Neural progenitor cell (in vitro differentiated cells): ENCODE data around the gene LRCH3. TPM values are rescaled to one million over a fixed set of nuclear protein-coding genes. Genes with fewer than 3 reads are reported as not detected.
A peak's percentile ranks its signal among the peaks of the same experiment; 100 is the strongest.

Experiments used
- DNase-seq: peaks from one replicate; pipeline ENCODE4 v3.0.0-alpha.2; 2016; ENCODE audit warnings: low spot score
- H2AFZ ChIP-seq: fragments of 200-600 bp; sonication (generic); replicated peaks from 2 replicates; pipeline ENCODE4 v1.6.1; 2016; ENCODE audit warnings: antibody characterized with exemption
- H3F3A ChIP-seq: fragments of 200-600 bp; sonication (generic); 2 replicates; pipeline ENCODE4 v1.6.1; 2016; ENCODE audit warnings: antibody characterized with exemption, low read depth
- H3K27ac ChIP-seq: fragments of 200-600 bp; sonication (generic); 2 replicates; pipeline ENCODE4 v1.5.1; 2016; ENCODE audit warnings: mild to moderate bottlenecking
- H3K27me3 ChIP-seq: fragments of 200-600 bp; sonication (generic); 2 replicates; pipeline ENCODE4 v1.6.1; 2016; ENCODE audit warnings: mild to moderate bottlenecking, moderate library complexity
- H3K36me3 ChIP-seq: fragments of 200-600 bp; sonication (generic); 2 replicates; pipeline ENCODE4 v1.5.1; 2016
- H3K4me1 ChIP-seq: fragments of 200-600 bp; sonication (generic); 2 replicates; pipeline ENCODE4 v1.6.1; 2016; ENCODE audit warnings: mixed run types
- H3K4me2 ChIP-seq: fragments of 200-600 bp; sonication (generic); 2 replicates; pipeline ENCODE4 v1.6.1; 2016
- H3K4me3 ChIP-seq: fragments of 200-600 bp; sonication (generic); 2 replicates; pipeline ENCODE4 v1.5.1; 2016
- H3K79me2 ChIP-seq: fragments of 200-600 bp; sonication (generic); 2 replicates; pipeline ENCODE4 v1.6.1; 2016; ENCODE audit warnings: low read depth
- H3K9ac ChIP-seq: fragments of 200-600 bp; sonication (generic); 2 replicates; pipeline ENCODE4 v1.6.1; 2016
- H3K9me3 ChIP-seq: fragments of 200-600 bp; sonication (generic); 2 replicates; pipeline ENCODE4 v1.5.1; 2016; ENCODE audit warnings: low read depth
- H4K20me1 ChIP-seq: fragments of 200-600 bp; sonication (generic); 2 replicates; pipeline ENCODE4 v1.6.1; 2016; ENCODE audit warnings: low read depth
- H3K27ac Mint-ChIP-seq: 3 replicates; pipeline ENCODE4 v1.8.0; 2021; ENCODE audit warnings: mixed read lengths
- H3K27me3 Mint-ChIP-seq: 2 replicates; pipeline ENCODE4 v1.8.0; 2022; ENCODE audit warnings: low read depth, mild to moderate bottlenecking, inconsistent platforms, moderate library complexity, mixed read lengths; ENCODE audit not compliant: insufficient read depth
- H3K36me3 Mint-ChIP-seq: 3 replicates; pipeline ENCODE4 v1.8.0; 2021; ENCODE audit warnings: mixed read lengths
- H3K4me1 Mint-ChIP-seq: 3 replicates; pipeline ENCODE4 v1.8.0; 2021; ENCODE audit warnings: mixed read lengths
- H3K4me3 Mint-ChIP-seq: 3 replicates; pipeline ENCODE4 v1.8.0; 2021; ENCODE audit warnings: mild to moderate bottlenecking, moderate library complexity, mixed read lengths
- H3K9me3 Mint-ChIP-seq: 3 replicates; pipeline ENCODE4 v1.8.0; 2020; ENCODE audit warnings: mixed read lengths
- EZH2 ChIP-seq: fragments of 200-600 bp; sonication (generic); IDR thresholded peaks from 2 replicates; pipeline ENCODE4 v1.6.1; 2017; ENCODE audit warnings: antibody characterized with exemption, mild to moderate bottlenecking, moderate library complexity
- EZH2phosphoT487 ChIP-seq: fragments of 200-600 bp; sonication (generic); IDR thresholded peaks from 2 replicates; pipeline ENCODE4 v1.6.1; 2017; ENCODE audit warnings: antibody characterized with exemption
- total RNA-seq: library from RNA; depleted of rRNA; stranded (reverse); fragments of >200 nt; gene quantifications from 2 replicates; pipeline ENCODE4 v1.2.3, GENCODE V29; 2015; ENCODE audit warnings: low replicate concordance
- TF ChIP-seq, protein P1 (sequence below): fragments of 200-600 bp; sonication (generic); IDR thresholded peaks from 2 replicates; pipeline ENCODE4 v1.5.1; 2017; ENCODE audit warnings: antibody characterized with exemption, mild to moderate bottlenecking

LRCH3 gene
- total RNA-seq, 1 donor from 2014 or later: 56.2 TPM

DNA sequence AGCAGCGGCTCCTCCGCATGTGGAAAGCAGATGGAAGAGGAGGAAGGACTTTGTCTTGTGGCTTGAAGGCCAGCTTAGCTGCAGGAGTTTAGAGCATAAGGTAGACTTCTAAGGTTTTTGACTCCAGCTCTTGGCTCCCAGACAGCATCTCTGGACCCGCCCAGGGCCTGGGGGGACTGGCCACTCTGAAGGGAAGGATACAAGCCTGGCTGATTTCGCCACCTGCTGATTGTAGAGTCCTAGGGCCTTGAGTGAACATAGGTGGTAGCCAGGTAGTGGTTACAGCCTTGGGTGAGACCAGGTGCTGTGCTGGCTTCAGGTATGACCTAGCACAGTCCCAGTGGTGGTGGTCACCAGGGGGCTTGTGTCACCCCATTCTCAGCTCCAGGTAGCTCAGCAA, 110.6 kb downstream of the LRCH3 start:
- Mint-ChIP-seq H3K27me3 (peaks cover 2% of the 10 kb centered on the region), H3K4me3 (no peak overlapping the region), H3K27ac (no peak overlapping the region), H3K4me1 (peaks cover 9% of the 10 kb centered on the region), H3K36me3 (peaks cover 4% of the 10 kb centered on the region), H3K9me3 (peaks cover 9% of the 10 kb centered on the region)
- TF ChIP-seq EZH2phosphoT487: no peak
- TF ChIP-seq, protein P1, sequence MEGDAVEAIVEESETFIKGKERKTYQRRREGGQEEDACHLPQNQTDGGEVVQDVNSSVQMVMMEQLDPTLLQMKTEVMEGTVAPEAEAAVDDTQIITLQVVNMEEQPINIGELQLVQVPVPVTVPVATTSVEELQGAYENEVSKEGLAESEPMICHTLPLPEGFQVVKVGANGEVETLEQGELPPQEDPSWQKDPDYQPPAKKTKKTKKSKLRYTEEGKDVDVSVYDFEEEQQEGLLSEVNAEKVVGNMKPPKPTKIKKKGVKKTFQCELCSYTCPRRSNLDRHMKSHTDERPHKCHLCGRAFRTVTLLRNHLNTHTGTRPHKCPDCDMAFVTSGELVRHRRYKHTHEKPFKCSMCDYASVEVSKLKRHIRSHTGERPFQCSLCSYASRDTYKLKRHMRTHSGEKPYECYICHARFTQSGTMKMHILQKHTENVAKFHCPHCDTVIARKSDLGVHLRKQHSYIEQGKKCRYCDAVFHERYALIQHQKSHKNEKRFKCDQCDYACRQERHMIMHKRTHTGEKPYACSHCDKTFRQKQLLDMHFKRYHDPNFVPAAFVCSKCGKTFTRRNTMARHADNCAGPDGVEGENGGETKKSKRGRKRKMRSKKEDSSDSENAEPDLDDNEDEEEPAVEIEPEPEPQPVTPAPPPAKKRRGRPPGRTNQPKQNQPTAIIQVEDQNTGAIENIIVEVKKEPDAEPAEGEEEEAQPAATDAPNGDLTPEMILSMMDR: no peak
- TF ChIP-seq EZH2: no peak
- H4K20me1 ChIP-seq: no peaks in the 10 kb centered on the region
- H3K4me3 ChIP-seq: no peak overlapping the region
- H3K9me3 ChIP-seq: no peaks in the 10 kb centered on the region
- H3F3A ChIP-seq: no peaks in the 10 kb centered on the region
- H3K36me3 ChIP-seq: no peaks in the 10 kb centered on the region
- H2AFZ ChIP-seq: no peak overlapping the region
- no peaks in the 10 kb centered on the region for H3K27me3 ChIP-seq
- no peak overlapping the region for H3K9ac ChIP-seq
- H3K79me2 ChIP-seq: no peaks in the 10 kb centered on the region
- H3K4me2 ChIP-seq: no peak overlapping the region
- H3K27ac ChIP-seq: no peak overlapping the region
- DNase-seq: no peak
- no peaks in the 10 kb centered on the region for H3K4me1 ChIP-seq

DNA sequence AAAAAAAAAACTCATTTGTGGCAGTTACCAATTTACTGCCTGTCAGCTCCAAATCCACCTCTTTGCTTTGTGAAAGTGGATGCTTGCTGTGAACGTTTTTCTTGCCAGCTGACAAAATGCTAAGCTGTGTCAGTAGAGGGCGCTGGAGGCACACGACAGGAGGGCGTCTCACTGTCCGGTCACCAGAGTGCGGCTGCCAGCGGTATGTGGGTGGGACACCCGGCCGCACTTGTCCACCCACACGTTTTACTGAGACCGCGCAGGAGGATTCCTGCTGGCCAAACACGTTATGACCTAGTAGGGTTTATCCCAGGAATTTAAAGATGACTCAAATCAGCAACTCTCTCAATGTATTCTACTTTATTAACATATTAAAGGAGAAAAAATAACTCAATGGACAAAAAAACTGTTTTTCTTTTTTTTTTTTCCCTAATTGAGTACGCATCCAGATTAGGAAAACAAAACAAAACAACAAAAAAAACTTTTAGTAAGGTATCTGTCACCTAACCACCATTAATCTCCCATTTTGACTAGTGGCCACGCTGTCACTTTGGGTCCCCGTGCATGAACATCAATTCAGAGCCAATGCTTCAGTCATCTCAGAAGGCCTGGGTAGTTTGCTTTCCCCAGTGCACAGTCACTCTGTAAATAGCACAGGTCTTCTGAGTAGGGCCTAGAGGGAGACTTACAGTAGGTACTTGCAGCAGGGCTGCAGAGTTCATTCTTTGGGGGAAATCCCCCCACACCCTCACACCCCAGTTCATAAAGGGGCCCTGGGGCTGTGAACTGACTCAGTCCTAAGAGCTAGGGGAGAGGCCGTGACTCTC, 115.2 kb downstream of the LRCH3 start:
- no peaks in the 10 kb centered on the region for H3K36me3 ChIP-seq
- DNase-seq: peak; percentile 94
- no peaks in the 10 kb centered on the region for H3K27me3 ChIP-seq
- no peaks in the 10 kb centered on the region for H3F3A ChIP-seq
- H3K9me3 ChIP-seq: no peaks in the 10 kb centered on the region
- no peak overlapping the region for H2AFZ ChIP-seq
- Mint-ChIP-seq H3K36me3 (peaks cover 6% of the 10 kb centered on the region), H3K9me3 (peaks cover 9% of the 10 kb centered on the region), H3K27me3 (peaks cover 2% of the 10 kb centered on the region), H3K27ac (no peak overlapping the region), H3K4me3 (peak overlapping the region; percentile 13), H3K4me1 (peaks cover 14% of the 10 kb centered on the region)
- H3K4me1 ChIP-seq: no peaks in the 10 kb centered on the region
- H3K79me2 ChIP-seq: no peaks in the 10 kb centered on the region
- no peaks in the 10 kb centered on the region for H4K20me1 ChIP-seq
- H3K4me3 ChIP-seq: no peak overlapping the region
- H3K27ac ChIP-seq: no peak overlapping the region
- H3K4me2 ChIP-seq: peak overlapping the region; percentile 60
- H3K9ac ChIP-seq: no peak overlapping the region
- TF ChIP-seq, protein P1: peak; percentile 93
- no peak for TF ChIP-seq EZH2

DNA sequence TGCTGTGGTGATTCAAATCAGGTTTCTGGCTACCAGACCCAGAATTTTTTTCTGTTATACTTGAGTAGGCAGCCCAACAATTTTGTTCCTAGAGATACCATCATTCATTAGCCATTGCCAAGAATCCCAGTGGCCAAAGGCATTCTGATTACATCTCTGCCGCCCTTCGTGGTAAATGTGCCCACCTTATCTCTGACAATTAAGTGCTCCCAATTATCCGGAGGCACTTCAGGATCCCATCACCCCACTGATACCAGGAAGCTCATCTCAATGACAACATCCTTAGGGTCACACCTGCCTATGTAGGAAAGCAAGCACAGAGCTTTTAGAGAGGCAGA, 115.8 kb downstream of the LRCH3 start:
- no peaks in the 10 kb centered on the region for H4K20me1 ChIP-seq
- Mint-ChIP-seq H3K4me1 (peaks cover 14% of the 10 kb centered on the region), H3K27ac (no peak overlapping the region), H3K9me3 (peaks cover 9% of the 10 kb centered on the region), H3K36me3 (peaks cover 6% of the 10 kb centered on the region), H3K27me3 (peaks cover 2% of the 10 kb centered on the region), H3K4me3 (no peak overlapping the region)
- H3K79me2 ChIP-seq: no peaks in the 10 kb centered on the region
- no peak overlapping the region for H3K4me2 ChIP-seq
- H3K4me1 ChIP-seq: no peaks in the 10 kb centered on the region
- H3K27ac ChIP-seq: no peak overlapping the region
- no peaks in the 10 kb centered on the region for H3K9me3 ChIP-seq
- H3K9ac ChIP-seq: no peak overlapping the region
- H3K27me3 ChIP-seq: no peaks in the 10 kb centered on the region
- H3K36me3 ChIP-seq: no peaks in the 10 kb centered on the region
- TF ChIP-seq EZH2: no peak
- no peak for TF ChIP-seq EZH2phosphoT487
- TF ChIP-seq, protein P1: no peak
- DNase-seq: no peak
- H3F3A ChIP-seq: no peaks in the 10 kb centered on the region
- H3K4me3 ChIP-seq: no peak overlapping the region
- H2AFZ ChIP-seq: no peak overlapping the region
